Nephron (organoid): ENCODE measurements around the gene RGS6.
A peak's percentile ranks its signal among the peaks of the same experiment; 100 is the strongest.

Experiments
- H3K27ac Mint-ChIP-seq, 3 experiments: 2 replicates each; pipeline ENCODE4 v1.8.0; 2020; ENCODE audit warnings: mixed read lengths in 3 of 3, mild to moderate bottlenecking in 2 of 3, moderate library complexity in 1 of 3
- H3K27me3 Mint-ChIP-seq: 2 replicates; pipeline ENCODE4 v1.8.0; 2021; ENCODE audit warnings: low read depth, mild to moderate bottlenecking, moderate library complexity, mixed read lengths
- H3K36me3 Mint-ChIP-seq: 2 replicates; pipeline ENCODE4 v1.8.0; 2020; ENCODE audit warnings: low read depth, mixed read lengths
- H3K4me1 Mint-ChIP-seq: 2 replicates; pipeline ENCODE4 v1.8.0; 2020; ENCODE audit warnings: mixed read lengths
- H3K4me3 Mint-ChIP-seq, 3 experiments: 2 replicates each; pipeline ENCODE4 v1.8.0; 2020; ENCODE audit warnings: mild to moderate bottlenecking in 3 of 3, mixed read lengths in 3 of 3, moderate library complexity in 2 of 3
- H3K9me3 Mint-ChIP-seq: 2 replicates; pipeline ENCODE4 v1.8.0; 2020; ENCODE audit warnings: mixed read lengths
- TF ChIP-seq, protein P1 (sequence below), 3 experiments: fragments of 200-600 bp; sonication (generic); IDR thresholded peaks; one replicate each; pipeline ENCODE4 v1.5.0; 2021; ENCODE audit warnings: antibody characterized with exemption in 3 of 3; ENCODE audit not compliant: unreplicated experiment in 3 of 3

RGS6 gene

DNA sequence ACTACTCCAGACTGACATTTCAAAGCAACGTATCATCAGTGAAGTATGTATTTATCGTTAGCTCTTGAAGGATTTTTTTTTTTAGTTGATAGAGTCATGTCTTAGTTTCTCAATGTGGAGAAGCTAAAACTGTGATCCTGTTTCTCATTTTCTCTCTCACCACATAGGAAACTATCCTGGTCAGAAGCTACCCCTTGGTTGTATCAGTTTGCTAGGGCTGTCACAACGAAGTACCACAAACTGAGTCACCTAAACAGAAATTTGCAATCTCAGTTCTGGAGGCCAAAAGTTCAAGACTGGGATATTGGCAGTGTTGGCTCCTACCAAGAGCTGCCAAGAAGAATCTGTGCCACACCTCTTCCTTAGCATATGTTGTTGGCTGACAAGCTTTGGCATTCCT, 369.1 kb downstream of the RGS6 start:
- Mint-ChIP-seq H3K27ac (no peak overlapping the region), H3K4me1 (no peaks in the 10 kb centered on the region), H3K4me3 (no peak overlapping the region), H3K36me3 (no peaks in the 10 kb centered on the region), H3K27me3 (peaks cover 3% of the 10 kb centered on the region), H3K9me3 (peaks cover 38% of the 10 kb centered on the region)
- TF ChIP-seq, protein P1, sequence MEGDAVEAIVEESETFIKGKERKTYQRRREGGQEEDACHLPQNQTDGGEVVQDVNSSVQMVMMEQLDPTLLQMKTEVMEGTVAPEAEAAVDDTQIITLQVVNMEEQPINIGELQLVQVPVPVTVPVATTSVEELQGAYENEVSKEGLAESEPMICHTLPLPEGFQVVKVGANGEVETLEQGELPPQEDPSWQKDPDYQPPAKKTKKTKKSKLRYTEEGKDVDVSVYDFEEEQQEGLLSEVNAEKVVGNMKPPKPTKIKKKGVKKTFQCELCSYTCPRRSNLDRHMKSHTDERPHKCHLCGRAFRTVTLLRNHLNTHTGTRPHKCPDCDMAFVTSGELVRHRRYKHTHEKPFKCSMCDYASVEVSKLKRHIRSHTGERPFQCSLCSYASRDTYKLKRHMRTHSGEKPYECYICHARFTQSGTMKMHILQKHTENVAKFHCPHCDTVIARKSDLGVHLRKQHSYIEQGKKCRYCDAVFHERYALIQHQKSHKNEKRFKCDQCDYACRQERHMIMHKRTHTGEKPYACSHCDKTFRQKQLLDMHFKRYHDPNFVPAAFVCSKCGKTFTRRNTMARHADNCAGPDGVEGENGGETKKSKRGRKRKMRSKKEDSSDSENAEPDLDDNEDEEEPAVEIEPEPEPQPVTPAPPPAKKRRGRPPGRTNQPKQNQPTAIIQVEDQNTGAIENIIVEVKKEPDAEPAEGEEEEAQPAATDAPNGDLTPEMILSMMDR (IDR thresholded peaks at IDR 0.05; ENCODE audit: unreplicated experiment in 3 of 3): no peak

DNA sequence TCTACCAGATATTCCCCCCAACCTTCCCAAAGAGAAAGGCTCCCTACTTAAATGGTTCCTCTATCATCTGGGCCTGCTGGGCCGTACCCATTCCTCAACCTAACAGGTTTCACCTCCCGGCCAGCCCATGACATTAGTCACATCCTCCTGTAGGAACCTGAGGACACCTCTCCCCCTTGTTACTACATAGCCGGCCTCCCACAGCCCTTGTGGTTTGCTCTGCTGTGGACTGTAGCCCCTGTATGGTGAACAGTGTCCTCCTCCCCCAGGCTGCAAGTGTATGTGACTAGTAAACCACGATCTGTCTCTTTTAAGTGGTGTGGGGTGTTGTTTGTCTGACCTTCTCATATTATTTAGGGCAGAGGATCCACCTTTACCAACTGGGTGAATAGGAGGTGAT, 371.7 kb downstream of the RGS6 start:
- Mint-ChIP-seq H3K4me3 (no peak overlapping the region), H3K36me3 (peaks cover 3% of the 10 kb centered on the region), H3K27ac (no peak overlapping the region), H3K4me1 (peaks cover 2% of the 10 kb centered on the region), H3K9me3 (peaks cover 42% of the 10 kb centered on the region), H3K27me3 (peaks cover 3% of the 10 kb centered on the region)
- TF ChIP-seq, protein P1 (IDR thresholded peaks at IDR 0.05; ENCODE audit: unreplicated experiment in 3 of 3): no peak

- peaks cover 37% of the 10 kb centered on the region for H3K9me3 Mint-ChIP-seq
- peaks cover 3% of the 10 kb centered on the region for H3K27me3 Mint-ChIP-seq
- H3K27ac Mint-ChIP-seq: no peak overlapping the region
- peaks cover 16% of the 10 kb centered on the region for H3K4me1 Mint-ChIP-seq
- H3K4me3 Mint-ChIP-seq: no peak overlapping the region
- H3K36me3 Mint-ChIP-seq: peaks cover 3% of the 10 kb centered on the region
- TF ChIP-seq, protein P1 (IDR thresholded peaks at IDR 0.05; ENCODE audit: unreplicated experiment in 3 of 3): no peak
Measured at GRCh38 chr14:72305561-72305960, 373.3 kb downstream of the RGS6 start.

- peaks cover 3% of the 10 kb centered on the region for H3K36me3 Mint-ChIP-seq
- peak overlapping the region in 2 of 3 experiments; percentile 16 to 78 for H3K27ac Mint-ChIP-seq
- TF ChIP-seq, protein P1 (IDR thresholded peaks at IDR 0.05; ENCODE audit: unreplicated experiment in 3 of 3): no peak
- H3K27me3 Mint-ChIP-seq: no peaks in the 10 kb centered on the region
- peaks cover 34% of the 10 kb centered on the region for H3K4me1 Mint-ChIP-seq
- peaks cover 23% of the 10 kb centered on the region for H3K9me3 Mint-ChIP-seq
- no peak overlapping the region for H3K4me3 Mint-ChIP-seq
Measured at GRCh38 chr14:72308967-72309485, 376.8 kb downstream of the RGS6 start.

DNA sequence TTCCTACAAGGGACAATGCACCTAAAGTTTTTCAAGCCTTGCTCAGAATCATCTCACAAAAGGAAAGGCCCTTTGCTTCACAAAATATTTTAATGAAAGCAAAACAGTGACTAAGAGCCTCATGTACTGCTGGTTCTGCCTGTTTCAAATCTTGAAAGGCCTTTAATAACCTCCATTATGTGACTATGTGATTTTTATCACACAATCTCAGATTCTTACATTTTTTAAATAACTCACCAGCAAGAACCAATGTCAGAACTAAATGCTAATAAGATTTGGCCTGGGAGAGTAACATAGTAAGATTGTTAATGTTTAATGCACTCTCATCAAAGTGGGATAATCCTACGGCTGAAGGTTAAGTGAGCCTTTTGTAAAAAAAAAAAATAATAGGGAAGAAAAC, 378.9 kb downstream of the RGS6 start:
- TF ChIP-seq, protein P1 (IDR thresholded peaks at IDR 0.05; ENCODE audit: unreplicated experiment in 3 of 3): no peak
- peaks cover 5% of the 10 kb centered on the region for H3K9me3 Mint-ChIP-seq
- peak overlapping the region; percentile 70 to 78 (median 70) for H3K27ac Mint-ChIP-seq
- peaks cover 46% of the 10 kb centered on the region for H3K4me1 Mint-ChIP-seq
- peaks cover 3% of the 10 kb centered on the region for H3K36me3 Mint-ChIP-seq
- no peak overlapping the region for H3K4me3 Mint-ChIP-seq
- no peaks in the 10 kb centered on the region for H3K27me3 Mint-ChIP-seq

GRCh38 chr14:72311516-72311915, 379.3 kb downstream of the RGS6 start:
- peaks cover 2% of the 10 kb centered on the region for H3K9me3 Mint-ChIP-seq
- TF ChIP-seq, protein P1 (IDR thresholded peaks at IDR 0.05; ENCODE audit: unreplicated experiment in 3 of 3): no peak
- peaks cover 3% of the 10 kb centered on the region for H3K36me3 Mint-ChIP-seq
- no peak overlapping the region for H3K4me3 Mint-ChIP-seq
- H3K27ac Mint-ChIP-seq: peak overlapping the region; percentile 70 to 78 (median 70)
- H3K4me1 Mint-ChIP-seq: peaks cover 46% of the 10 kb centered on the region
- H3K27me3 Mint-ChIP-seq: no peaks in the 10 kb centered on the region
